Fibroblast of lung (primary cell): ENCODE results near the gene OSTN.

Experiments used
- CTCF ChIP-seq, 2 donors: IDR thresholded peaks in 1 of 2; conservative IDR thresholded peaks in 1 of 2; 1 replicate in 1 of 2; 2 replicates in 1 of 2; pipeline ENCODE4 v1.5.1; 2011 to 2012; ENCODE audit warnings: low read length in 2 of 2, control low read depth in 1 of 2, inconsistent platforms in 1 of 2, low read depth in 1 of 2, mild to moderate bottlenecking in 1 of 2
- EZH2 ChIP-seq: IDR thresholded peaks from 2 replicates; pipeline ENCODE4 v1.5.1; 2012; ENCODE audit warnings: low read length, control low read depth, mild to moderate bottlenecking; ENCODE audit errors: missing control alignments

GRCh38 chr3:191197761-191198306, 1.2 kb upstream of the OSTN start:
- TF ChIP-seq CTCF (conservative IDR thresholded peaks at IDR 0.05 in 1 of 2, IDR thresholded peaks at IDR 0.05 in 1 of 2; ENCODE audit: low read depth in 1 of 2, low read length in 2 of 2) (no peak), EZH2 (no peak)
